Kidney epithelial cell (primary cell): ENCODE measurements around the gene GREB1. TPM values are rescaled to one million over a fixed set of nuclear protein-coding genes. Genes with fewer than 3 reads are reported as not detected.

Source experiments
- DNase-seq: peaks from one replicate; pipeline ENCODE4 v3.0.0-alpha.2; 2010; ENCODE audit warnings: low read depth
- H3K27me3 ChIP-seq: 2 replicates; pipeline ENCODE4 v1.6.0; 2011; ENCODE audit warnings: low read length; ENCODE audit not compliant: control insufficient read depth, insufficient read depth
- H3K36me3 ChIP-seq: 2 replicates; pipeline ENCODE4 v1.5.1; 2011; ENCODE audit warnings: low read length; ENCODE audit not compliant: control insufficient read depth, insufficient read depth
- H3K4me3 ChIP-seq: 2 replicates; pipeline ENCODE4 v1.5.1; 2011; ENCODE audit warnings: low read depth, mild to moderate bottlenecking, control low read depth, low read length
- CTCF ChIP-seq: IDR thresholded peaks from 2 replicates; pipeline ENCODE4 v1.5.1; 2011; ENCODE audit warnings: mild to moderate bottlenecking, moderate library complexity, low read length, control low read depth, inconsistent platforms; ENCODE audit not compliant: insufficient read depth, poor library complexity, severe bottlenecking
- total RNA-seq: library from RNA; depleted of rRNA; stranded (reverse); fragments of >200 nt; gene quantifications from 2 replicates; pipeline ENCODE4 v1.2.3, GENCODE V29; 2015

The GREB1 gene
- total RNA-seq, 1 donor from 2014 or later, result 2.8 TPM

- Histone ChIP-seq H3K27me3 (peaks cover 2% of the 10 kb centered on the region), H3K4me3 (no peak overlapping the region), H3K36me3 (no peaks in the 10 kb centered on the region)
- no peak for TF ChIP-seq CTCF
- DNase-seq, result no peak
These were observed 129.0 kb downstream of the GREB1 start for GRCh38 chr2:11662882-11663281.

DNA sequence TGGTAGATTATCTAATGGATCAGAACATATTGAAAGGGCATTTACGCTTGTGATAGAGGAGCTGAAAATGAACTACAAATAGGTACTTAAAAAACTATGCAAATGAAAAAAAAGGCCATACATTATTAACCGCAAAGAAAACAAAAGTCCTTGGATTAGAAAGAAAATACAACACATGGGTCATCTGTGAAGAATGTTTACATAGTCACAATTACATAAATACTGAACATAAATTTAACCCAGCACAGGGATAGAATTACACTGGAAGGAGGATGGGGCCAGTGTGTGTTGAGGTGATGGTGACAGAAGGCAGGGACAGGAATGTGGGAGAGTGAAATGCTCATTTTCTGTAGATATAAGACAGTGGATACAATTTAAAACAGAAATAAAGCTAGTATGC lies 129.6 kb downstream of the GREB1 start:
- Histone ChIP-seq H3K27me3 (no peaks in the 10 kb centered on the region), H3K4me3 (no peak overlapping the region), H3K36me3 (no peaks in the 10 kb centered on the region)
- DNase-seq, result no peak
- no peak for TF ChIP-seq CTCF

GRCh38 chr2:11665028-11665427 lies 131.2 kb downstream of the GREB1 start:
- Histone ChIP-seq H3K27me3 (peaks cover 2% of the 10 kb centered on the region), H3K4me3 (no peak overlapping the region), H3K36me3 (no peaks in the 10 kb centered on the region)
- TF ChIP-seq CTCF, result no peak
- DNase-seq, result no peak

DNA sequence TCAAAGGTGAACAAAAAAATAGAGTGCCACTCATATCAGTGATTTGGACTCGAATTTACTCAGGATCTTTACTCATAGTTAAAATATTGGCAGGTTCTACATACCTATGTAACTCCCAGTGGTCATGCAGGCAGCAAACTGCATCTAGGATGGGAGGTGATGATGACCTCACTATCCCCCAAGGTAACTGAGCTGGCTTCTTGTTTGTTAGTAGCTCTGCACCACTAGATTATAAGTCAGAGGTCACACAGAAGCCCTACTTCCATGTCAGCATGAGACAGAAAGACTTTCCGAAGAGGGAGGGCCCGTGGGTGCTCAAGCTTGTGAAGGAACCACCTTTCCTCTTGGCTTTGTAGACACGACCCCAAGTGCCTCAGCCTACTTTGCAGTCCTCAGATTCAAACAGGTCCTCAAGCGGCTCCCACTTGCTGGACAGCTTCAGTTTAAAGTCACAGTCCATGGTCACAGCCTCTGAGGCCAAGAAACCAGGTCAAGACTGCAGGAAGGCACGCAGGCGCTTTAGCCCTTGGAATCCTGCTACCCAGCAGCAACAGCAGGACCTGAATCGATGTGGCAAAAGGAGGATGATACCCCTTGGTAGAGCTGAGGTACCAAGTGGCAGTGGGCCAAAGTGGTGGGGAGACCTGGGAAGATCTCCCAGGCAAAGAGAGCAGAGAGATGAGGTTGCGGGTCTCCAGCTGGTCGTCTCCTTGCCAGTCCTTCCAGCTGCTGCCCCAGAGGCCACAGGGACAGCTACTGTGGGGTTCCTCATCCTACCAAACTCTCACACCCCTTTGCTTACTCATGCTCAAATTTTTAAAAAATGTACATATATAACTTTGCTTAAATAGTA lies 131.9 kb downstream of the GREB1 start:
- no peak for TF ChIP-seq CTCF
- H3K27me3 ChIP-seq, result peaks cover 7% of the 10 kb centered on the region
- H3K4me3 ChIP-seq, result no peak overlapping the region
- peaks cover 1% of the 10 kb centered on the region for H3K36me3 ChIP-seq
- no peak for DNase-seq

DNA sequence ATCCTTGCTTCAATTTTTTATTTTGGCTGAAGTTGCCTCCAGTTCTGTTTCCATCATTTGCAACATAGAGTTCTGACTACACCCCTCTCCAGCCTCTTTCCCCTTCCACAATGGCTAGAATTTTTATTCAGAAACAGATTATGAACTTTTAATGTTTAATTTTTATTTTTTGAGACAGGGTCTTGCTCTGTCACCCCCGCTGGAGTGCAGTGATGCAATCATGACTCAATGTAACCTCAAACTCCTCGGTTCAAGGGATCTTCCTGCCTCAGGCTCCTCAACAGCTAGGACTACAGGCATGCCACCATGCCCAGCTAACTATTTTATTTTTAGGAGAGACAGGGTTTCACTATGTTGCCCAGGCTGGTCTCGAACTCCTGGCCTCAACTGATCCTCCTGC lies 133.3 kb downstream of the GREB1 start:
- DNase-seq, result no peak
- peaks cover 7% of the 10 kb centered on the region for H3K27me3 ChIP-seq
- H3K4me3 ChIP-seq, result no peak overlapping the region
- peaks cover 1% of the 10 kb centered on the region for H3K36me3 ChIP-seq
- TF ChIP-seq CTCF, result no peak
